ACC112 (cell line): ENCODE measurements around the gene ALLC.

ENCODE experiments used
- H2AFZ ChIP-seq: fragments of 200-600 bp; sonication (generic); one replicate; pipeline ENCODE4 v1.6.0; 2017; ENCODE audit warnings: antibody characterized with exemption, low read length; ENCODE audit not compliant: unreplicated experiment
- H3K27ac ChIP-seq: fragments of 200-600 bp; sonication (generic); 2 replicates; pipeline ENCODE4 v1.5.1; 2014; ENCODE audit warnings: low read depth, mild to moderate bottlenecking, antibody characterized with exemption, low read length, moderate library complexity
- H3K27me3 ChIP-seq: fragments of 200-600 bp; sonication (generic); 2 replicates; pipeline ENCODE4 v1.6.1; 2014; ENCODE audit warnings: mild to moderate bottlenecking, antibody characterized with exemption, low read length, moderate library complexity, mixed read lengths; ENCODE audit not compliant: insufficient read depth
- H3K36me3 ChIP-seq: fragments of 200-600 bp; sonication (generic); 2 replicates; pipeline ENCODE4 v1.6.1; 2016; ENCODE audit warnings: mild to moderate bottlenecking, antibody characterized with exemption, low read length, moderate library complexity, mixed read lengths; ENCODE audit not compliant: insufficient read depth
- H3K4me1 ChIP-seq: fragments of 200-600 bp; sonication (generic); one replicate; pipeline ENCODE4 v1.6.1; 2016; ENCODE audit warnings: low read length, mixed read lengths; ENCODE audit not compliant: insufficient read depth, unreplicated experiment, control insufficient read depth
- H3K4me3 ChIP-seq: fragments of 200-600 bp; sonication (generic); 2 replicates; pipeline ENCODE4 v1.5.1; 2014; ENCODE audit warnings: mild to moderate bottlenecking, low read depth, low read length
- H3K79me2 ChIP-seq: fragments of 200-600 bp; sonication (generic); one replicate; pipeline ENCODE4 v1.6.0; 2016; ENCODE audit warnings: low read length; ENCODE audit not compliant: control insufficient read depth, unreplicated experiment, insufficient read depth

Gene ALLC

DNA sequence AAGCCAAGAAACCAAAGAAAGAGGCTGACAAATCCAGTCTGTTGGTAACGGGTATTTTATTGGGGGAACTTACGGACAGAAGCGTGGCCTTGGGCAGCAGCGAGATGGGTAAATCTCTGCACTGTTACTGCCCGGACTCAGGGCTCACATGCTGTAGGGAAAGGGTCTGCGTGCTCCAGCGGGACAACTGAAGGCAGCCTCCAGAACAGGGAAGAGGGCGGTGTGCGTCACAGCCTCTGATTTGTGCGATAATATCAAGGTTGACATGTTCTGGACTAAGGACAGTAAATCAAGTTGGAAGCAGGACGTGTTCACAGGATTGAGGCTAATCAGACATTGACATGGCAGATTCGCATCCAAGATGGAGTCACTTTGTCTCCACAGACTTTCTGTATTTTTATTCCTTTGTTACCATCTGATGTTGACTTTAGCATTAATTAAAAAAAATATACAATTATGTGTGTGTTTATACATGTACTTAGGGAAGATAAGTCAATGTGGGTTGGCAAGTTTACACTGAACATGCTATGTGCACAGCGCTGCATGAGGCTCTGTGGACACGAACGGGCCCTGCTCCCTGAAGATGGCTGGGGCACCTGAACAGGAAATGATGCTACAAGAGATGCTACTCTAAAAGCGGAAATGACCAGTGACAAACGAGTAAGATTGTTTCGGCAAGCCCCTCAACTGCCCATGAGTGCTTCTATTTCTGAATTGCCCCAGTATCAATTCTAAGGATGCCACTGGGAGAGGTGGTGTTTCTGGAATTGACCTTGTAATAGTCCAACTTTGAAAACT is 22.7 kb downstream of the ALLC start:
- Histone ChIP-seq H2AFZ (no peak overlapping the region), H3K4me1 (no peaks in the 10 kb centered on the region), H3K79me2 (no peaks in the 10 kb centered on the region), H3K4me3 (no peak overlapping the region), H3K36me3 (no peaks in the 10 kb centered on the region), H3K27ac (no peak overlapping the region), H3K27me3 (peaks cover 32% of the 10 kb centered on the region)

DNA sequence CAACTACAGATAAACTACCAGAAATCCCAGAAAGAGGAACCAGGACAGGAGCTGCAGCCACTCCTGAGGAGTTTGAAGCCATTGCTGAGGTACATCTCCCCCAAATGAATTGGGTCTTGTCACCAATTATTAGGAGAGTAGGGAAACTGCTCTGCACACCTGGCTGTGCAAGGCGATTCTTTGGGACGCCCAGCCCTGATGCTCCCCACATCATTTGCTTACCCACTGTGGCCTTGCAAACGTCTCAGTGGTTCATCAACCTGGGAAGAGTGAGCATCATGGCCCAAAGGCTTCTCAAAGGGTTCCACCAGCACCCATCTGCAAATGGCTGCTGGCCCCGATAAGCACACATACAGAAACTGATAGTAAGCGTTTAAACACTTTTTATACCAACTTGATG is 23.6 kb downstream of the ALLC start:
- no peaks in the 10 kb centered on the region for H3K36me3 ChIP-seq
- no peaks in the 10 kb centered on the region for H3K4me1 ChIP-seq
- no peak overlapping the region for H2AFZ ChIP-seq
- no peak overlapping the region for H3K27ac ChIP-seq
- H3K4me3 ChIP-seq, result no peak overlapping the region
- no peaks in the 10 kb centered on the region for H3K79me2 ChIP-seq
- peaks cover 36% of the 10 kb centered on the region for H3K27me3 ChIP-seq

DNA sequence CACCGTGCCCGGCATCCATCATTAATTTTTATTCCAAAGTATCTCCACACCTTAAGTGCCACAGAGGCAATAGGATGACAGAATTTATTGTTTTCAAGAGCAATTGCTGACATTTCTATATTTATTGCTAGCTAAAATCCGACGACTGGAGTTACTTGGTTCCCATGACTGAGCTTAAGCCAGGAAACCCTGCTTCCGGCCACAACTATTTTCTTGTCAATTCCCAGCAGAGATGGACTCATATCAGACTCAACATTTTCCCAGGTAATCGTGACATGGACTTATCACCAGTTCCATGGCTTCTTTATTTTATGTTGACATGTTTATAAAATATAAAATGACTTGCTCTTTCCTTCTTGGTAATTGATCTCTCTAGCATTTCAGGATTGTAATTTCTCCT is 24.8 kb downstream of the ALLC start:
- Histone ChIP-seq H2AFZ (no peak overlapping the region), H3K4me1 (no peaks in the 10 kb centered on the region), H3K4me3 (no peak overlapping the region), H3K27me3 (peaks cover 34% of the 10 kb centered on the region), H3K36me3 (no peaks in the 10 kb centered on the region), H3K27ac (no peak overlapping the region), H3K79me2 (no peaks in the 10 kb centered on the region)

DNA sequence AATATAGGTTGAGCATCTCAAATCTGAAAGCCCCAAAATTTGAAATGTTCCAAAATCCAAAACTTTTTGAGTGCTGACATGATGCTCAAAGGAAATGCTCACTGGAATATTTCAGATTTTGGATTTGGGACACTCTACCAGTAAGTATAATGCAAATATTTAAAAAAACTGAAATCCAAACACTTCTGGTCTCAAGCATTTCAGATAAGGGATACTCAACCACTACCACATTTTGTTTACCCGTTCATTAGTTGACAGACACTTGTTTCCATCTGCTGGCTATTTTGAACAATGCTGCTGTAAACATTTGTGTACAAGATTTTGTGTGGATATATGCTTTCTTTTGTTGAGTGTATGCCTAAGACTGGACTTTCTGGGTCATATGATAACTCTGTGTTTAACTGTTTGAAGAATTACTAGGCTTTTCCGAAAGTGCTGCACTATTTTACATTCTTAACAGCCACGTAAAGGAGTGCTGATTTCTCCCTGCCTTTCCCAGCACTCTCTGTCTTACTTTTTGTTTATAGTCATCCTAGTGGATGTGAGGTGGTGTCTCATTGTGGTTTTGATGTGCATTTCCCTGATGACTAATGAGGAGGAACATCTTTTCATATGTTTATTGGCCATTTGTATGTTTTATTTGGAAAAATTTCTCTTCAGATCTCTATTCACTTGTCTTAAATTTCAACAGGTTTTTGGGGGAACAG is 25.9 kb downstream of the ALLC start:
- Histone ChIP-seq H3K36me3 (no peaks in the 10 kb centered on the region), H2AFZ (no peak overlapping the region), H3K4me3 (no peak overlapping the region), H3K27me3 (peaks cover 23% of the 10 kb centered on the region), H3K27ac (no peak overlapping the region), H3K4me1 (no peaks in the 10 kb centered on the region), H3K79me2 (no peaks in the 10 kb centered on the region)

DNA sequence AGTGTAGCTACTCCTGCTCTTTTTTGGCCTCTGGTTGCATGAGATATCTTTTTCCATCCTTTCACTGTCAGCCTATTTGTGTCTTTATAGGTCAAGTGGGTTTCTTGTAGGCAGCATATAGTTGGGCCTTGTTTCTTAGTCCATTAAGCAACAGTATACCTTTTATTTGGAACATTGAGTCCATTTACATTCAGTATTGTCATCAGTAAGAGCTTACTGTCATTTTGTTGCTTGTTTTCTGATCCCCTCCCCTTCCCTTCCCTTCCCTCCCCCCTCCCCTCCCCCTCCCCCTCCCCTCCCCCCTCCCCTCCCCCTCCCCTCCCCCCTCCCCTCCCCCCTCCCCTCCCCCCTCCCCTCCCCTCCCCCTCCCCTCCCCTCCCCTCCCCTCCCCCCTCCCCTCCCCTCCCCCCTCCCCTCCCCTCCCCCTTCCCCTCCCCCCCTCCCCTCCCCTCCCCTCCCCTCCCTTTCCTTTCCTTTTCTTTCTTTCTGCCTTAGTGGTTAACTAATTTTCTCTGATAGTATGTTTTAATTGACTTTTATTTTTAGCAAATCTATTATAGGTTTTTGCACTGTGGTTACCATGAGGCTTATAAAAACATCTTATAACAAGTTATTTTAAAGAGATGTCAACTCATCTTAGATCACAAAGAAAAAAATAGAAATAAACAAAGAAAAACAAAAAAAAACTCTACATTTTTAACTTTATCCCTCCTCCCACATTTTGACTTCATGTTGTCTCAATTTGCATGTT is 32.2 kb downstream of the ALLC start:
- no peak overlapping the region for H2AFZ ChIP-seq
- H3K4me3 ChIP-seq, result no peak overlapping the region
- no peaks in the 10 kb centered on the region for H3K4me1 ChIP-seq
- H3K36me3 ChIP-seq, result no peaks in the 10 kb centered on the region
- H3K27ac ChIP-seq, result no peak overlapping the region
- H3K27me3 ChIP-seq, result peaks cover 20% of the 10 kb centered on the region
- H3K79me2 ChIP-seq, result no peaks in the 10 kb centered on the region

DNA sequence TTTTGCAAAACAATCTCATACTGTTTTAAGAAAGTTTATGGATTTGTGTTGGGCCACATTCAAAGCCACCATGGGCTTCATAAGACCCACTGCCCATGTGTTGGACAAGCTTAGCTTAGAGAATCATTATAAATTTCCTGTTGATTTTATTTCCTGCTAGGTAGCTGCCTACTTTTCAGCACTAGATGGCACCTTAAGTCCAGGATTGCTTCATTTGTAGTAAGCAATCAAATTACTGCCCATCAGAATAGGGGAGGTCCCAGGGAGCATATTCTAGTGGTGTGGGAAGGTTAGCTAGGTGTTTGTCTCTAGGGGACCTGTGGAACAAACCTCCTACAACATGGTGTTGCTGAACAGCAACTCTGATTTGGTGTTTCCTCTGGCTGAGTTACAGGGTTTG is 34.4 kb downstream of the ALLC start:
- Histone ChIP-seq H3K27ac (no peak overlapping the region), H2AFZ (no peak overlapping the region), H3K27me3 (peaks cover 34% of the 10 kb centered on the region), H3K4me3 (no peak overlapping the region), H3K4me1 (no peaks in the 10 kb centered on the region), H3K79me2 (no peaks in the 10 kb centered on the region), H3K36me3 (no peaks in the 10 kb centered on the region)

DNA sequence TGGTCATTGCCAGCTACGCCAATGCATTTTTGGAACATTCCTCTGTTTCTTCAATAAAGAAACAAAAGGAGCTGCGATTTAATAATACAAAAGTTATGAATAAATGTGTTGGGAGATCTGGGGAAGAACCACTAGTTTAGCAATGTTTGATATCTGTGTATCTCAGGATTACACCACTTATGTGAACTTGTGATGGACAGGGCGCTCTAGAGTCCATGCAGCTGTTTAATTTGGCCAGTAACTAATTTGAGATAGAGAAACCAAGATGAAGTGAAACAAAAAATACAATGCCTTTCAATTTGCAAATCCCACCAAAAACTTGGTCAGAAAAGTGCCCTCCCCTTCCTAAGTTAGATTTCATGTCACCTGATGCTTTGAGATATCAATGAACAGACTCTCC is 38.5 kb downstream of the ALLC start:
- H3K4me1 ChIP-seq, result no peaks in the 10 kb centered on the region
- no peak overlapping the region for H3K27ac ChIP-seq
- H3K4me3 ChIP-seq, result no peak overlapping the region
- no peak overlapping the region for H2AFZ ChIP-seq
- H3K27me3 ChIP-seq, result peaks cover 51% of the 10 kb centered on the region
- H3K79me2 ChIP-seq, result no peaks in the 10 kb centered on the region
- no peaks in the 10 kb centered on the region for H3K36me3 ChIP-seq

DNA sequence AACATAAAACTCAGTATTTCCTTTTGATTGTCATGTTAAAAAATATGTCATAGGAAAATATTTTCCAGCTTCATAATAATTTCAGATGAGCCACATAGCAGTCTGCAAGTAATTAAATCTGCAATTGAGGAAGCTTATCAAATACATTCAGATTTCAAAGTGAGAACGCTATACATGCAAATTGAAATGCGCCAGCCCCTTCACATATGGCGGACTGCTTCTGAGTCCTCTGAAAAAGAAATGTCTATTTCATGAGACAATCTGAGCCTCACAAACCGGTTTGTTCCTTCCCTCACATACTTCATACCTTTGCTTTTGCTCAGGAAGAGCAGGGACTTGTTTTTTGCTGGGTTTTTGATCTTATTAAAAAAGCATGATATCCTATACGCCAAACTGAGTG is 43.1 kb downstream of the ALLC start:
- Histone ChIP-seq H2AFZ (no peak overlapping the region), H3K4me1 (no peaks in the 10 kb centered on the region), H3K36me3 (no peaks in the 10 kb centered on the region), H3K4me3 (no peak overlapping the region), H3K79me2 (no peaks in the 10 kb centered on the region), H3K27ac (no peak overlapping the region), H3K27me3 (peaks cover 61% of the 10 kb centered on the region)

DNA sequence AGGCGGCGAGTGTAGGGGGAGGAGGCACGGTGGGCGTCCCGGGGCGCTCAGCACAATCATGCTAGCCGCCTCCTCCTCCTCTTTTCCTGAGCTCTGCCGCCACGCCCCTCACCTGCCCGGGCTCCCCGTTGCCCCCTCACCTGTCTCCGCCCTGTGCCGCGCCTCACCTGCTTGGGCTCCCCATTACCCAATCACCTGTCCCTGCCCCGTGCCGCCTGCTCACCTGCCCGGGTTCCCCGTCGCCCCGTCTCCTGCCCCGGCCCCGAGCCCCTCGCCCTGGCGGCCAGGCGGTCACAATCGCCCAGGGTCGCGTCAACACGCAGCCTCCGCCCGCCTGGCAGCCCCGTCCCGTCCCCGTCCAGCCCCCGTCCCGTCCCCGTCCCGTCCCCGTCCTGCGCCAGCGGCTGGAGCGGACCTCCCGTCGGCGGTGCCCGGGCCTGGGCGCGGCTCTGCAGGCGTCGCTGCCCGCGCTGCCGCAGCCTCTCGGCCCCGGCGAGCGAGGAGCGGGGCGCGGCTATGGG is 45.3 kb downstream of the ALLC start, which contains the start of gene DCDC2C:
DCDC2C (plus strand) TSS at position 340 of the 521 bp plus-strand sequence; CDS start at position 517, 177 bp downstream.
- Histone ChIP-seq H3K79me2 (no peaks in the 10 kb centered on the region), H2AFZ (no peak within 1 kb of the TSS), H3K27me3 (peaks cover 67% of the 10 kb centered on the region), H3K4me1 (no peaks in the 10 kb centered on the region), H3K27ac (no peak within 1 kb of the TSS), H3K36me3 (no peaks in the 10 kb centered on the region), H3K4me3 (no peak within 1 kb of the TSS)

DNA sequence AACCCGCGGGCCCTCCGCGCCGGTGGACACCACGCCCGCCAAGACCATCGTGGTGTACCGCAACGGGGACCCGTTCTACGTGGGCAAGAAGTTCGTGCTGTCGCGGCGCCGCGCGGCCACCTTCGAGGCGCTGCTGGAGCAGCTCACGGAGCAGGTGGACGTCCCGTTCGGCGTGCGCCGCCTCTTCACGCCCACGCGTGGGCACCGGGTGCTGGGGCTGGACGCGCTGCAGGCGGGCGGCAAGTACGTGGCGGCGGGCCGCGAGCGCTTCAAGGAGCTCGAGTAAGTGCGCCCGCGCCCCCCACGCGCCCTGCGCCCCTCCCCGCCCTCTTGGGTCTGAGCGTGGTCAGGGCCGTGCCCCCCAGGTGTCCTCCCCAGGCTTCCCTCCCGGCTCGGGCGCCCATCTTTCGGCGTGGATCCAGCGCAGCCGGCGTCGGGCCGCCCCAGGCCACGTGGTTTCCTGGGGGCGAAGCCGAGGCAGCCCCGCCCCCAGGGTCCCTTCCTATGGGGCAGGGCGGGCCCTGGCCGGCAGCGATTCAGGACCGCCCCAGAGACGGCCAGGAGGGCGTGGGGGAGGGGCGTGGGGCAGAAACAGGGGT is 45.9 kb downstream of the ALLC start:
- no peak overlapping the region for H3K27ac ChIP-seq
- H3K4me3 ChIP-seq, result no peak overlapping the region
- H3K27me3 ChIP-seq, result peaks cover 71% of the 10 kb centered on the region
- H3K4me1 ChIP-seq, result no peaks in the 10 kb centered on the region
- H3K79me2 ChIP-seq, result no peaks in the 10 kb centered on the region
- no peak overlapping the region for H2AFZ ChIP-seq
- H3K36me3 ChIP-seq, result no peaks in the 10 kb centered on the region
